Ovary (tissue), 1 donor: ENCODE results near the gene USP25.

Experiments
- EP300 ChIP-seq: sonication (generic); formaldehyde crosslinking; IDR thresholded peaks from one replicate; pipeline ENCODE4 v1.6.1; 2017; ENCODE audit warnings: antibody characterized with exemption
- POLR2A ChIP-seq: fragments of 450-650 bp; IDR thresholded peaks from one replicate; pipeline ENCODE4 v1.6.1; 2017; ENCODE audit warnings: antibody characterized with exemption, mild to moderate bottlenecking, moderate library complexity

DNA sequence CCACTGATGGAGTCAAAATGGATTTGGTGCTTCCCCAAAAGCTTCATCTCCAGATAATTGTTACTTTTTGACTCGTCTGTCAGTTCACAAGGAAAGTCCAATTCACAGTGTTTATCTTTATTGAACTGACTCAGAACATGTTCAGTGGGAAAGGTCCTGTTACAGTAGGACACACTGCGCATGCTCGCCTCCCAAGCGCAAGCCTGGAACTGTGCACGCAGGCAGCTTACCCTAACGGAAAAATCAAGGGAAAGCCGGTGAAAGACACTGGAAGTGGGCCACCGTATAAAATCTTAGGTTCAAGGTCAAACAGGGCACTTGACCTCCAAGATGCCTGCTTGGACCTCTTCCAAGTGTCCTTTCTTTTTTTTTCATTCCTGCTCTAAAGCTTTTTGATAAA, 174.6 kb downstream of the USP25 start:
- TF ChIP-seq POLR2A = no peak
- no peak for TF ChIP-seq EP300
